ENCODE data around the gene GK2.

DNA sequence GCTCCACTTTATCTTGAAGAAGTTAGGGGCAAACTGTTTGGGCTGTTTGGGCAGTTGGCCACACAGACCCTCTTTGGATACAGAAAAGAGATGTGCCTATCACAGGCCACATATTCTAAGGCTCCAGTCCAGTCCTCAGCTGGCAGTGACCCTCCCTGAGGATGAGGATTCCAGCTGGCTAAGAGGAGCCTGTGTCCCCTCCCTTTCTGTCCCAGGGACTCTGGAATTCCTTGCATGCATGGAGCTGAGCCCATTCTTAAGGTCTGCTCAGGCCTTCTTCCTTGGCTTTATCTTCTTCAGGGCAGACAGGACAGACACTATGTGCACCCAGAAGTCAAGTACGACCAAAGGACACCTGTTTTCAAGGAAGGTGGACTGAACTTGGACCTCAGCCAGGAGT lies 23.8 kb upstream of the GK2 start:
- TF ChIP-seq POLR2A (IDR thresholded peaks at IDR 0.05), result no peak
- TF ChIP-seq, protein P1, sequence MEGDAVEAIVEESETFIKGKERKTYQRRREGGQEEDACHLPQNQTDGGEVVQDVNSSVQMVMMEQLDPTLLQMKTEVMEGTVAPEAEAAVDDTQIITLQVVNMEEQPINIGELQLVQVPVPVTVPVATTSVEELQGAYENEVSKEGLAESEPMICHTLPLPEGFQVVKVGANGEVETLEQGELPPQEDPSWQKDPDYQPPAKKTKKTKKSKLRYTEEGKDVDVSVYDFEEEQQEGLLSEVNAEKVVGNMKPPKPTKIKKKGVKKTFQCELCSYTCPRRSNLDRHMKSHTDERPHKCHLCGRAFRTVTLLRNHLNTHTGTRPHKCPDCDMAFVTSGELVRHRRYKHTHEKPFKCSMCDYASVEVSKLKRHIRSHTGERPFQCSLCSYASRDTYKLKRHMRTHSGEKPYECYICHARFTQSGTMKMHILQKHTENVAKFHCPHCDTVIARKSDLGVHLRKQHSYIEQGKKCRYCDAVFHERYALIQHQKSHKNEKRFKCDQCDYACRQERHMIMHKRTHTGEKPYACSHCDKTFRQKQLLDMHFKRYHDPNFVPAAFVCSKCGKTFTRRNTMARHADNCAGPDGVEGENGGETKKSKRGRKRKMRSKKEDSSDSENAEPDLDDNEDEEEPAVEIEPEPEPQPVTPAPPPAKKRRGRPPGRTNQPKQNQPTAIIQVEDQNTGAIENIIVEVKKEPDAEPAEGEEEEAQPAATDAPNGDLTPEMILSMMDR (IDR thresholded peaks at IDR 0.05 in 8 of 11, conservative IDR thresholded peaks at IDR 0.05 in 3 of 11), result no peak
